ENCODE data around the gene BCL2A1.

DNA sequence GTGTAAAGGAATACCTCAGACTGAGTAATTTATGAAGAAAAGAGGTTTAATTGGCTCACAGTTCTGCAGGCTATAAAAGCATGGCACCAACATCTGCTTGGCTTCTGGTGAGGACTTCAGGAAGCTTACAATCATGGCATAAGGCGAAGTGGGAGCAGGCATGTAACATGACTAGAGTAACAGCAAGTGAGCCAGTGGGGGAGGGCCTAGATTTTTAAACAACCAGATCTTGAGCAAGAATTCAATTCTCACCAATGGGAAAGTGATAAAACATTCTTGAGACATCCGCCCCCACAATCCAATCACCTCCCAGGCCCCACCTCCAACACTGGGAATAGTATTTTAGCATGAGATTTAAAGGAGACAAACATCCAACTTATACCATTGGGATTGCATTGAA is 44.2 kb upstream of the BCL2A1 start:
- TF ChIP-seq POLR2AphosphoS5 (IDR thresholded peaks at IDR 0.05; ENCODE audit: low read depth, low read length) (no peak), TAF1 (IDR thresholded peaks at IDR 0.05; ENCODE audit: borderline replicate concordance, insufficient read depth, low read length) (no peak), SIN3A (IDR thresholded peaks at IDR 0.05; ENCODE audit: borderline replicate concordance, insufficient read depth, low read length) (no peak)
- TF ChIP-seq, protein P1, sequence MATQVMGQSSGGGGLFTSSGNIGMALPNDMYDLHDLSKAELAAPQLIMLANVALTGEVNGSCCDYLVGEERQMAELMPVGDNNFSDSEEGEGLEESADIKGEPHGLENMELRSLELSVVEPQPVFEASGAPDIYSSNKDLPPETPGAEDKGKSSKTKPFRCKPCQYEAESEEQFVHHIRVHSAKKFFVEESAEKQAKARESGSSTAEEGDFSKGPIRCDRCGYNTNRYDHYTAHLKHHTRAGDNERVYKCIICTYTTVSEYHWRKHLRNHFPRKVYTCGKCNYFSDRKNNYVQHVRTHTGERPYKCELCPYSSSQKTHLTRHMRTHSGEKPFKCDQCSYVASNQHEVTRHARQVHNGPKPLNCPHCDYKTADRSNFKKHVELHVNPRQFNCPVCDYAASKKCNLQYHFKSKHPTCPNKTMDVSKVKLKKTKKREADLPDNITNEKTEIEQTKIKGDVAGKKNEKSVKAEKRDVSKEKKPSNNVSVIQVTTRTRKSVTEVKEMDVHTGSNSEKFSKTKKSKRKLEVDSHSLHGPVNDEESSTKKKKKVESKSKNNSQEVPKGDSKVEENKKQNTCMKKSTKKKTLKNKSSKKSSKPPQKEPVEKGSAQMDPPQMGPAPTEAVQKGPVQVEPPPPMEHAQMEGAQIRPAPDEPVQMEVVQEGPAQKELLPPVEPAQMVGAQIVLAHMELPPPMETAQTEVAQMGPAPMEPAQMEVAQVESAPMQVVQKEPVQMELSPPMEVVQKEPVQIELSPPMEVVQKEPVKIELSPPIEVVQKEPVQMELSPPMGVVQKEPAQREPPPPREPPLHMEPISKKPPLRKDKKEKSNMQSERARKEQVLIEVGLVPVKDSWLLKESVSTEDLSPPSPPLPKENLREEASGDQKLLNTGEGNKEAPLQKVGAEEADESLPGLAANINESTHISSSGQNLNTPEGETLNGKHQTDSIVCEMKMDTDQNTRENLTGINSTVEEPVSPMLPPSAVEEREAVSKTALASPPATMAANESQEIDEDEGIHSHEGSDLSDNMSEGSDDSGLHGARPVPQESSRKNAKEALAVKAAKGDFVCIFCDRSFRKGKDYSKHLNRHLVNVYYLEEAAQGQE (IDR thresholded peaks at IDR 0.05; ENCODE audit: insufficient read depth in 1 of 2, low read depth in 2 of 2, low read length in 2 of 2) = no peak

All from PFSK-1 (cell line).